Middle frontal gyrus (tissue), 1 donor: ENCODE data around the gene NEURL1B.

Experiments
- DNase-seq: peaks from one replicate; pipeline ENCODE4 v3.0.0-alpha.2; 2015; ENCODE audit warnings: low spot score; ENCODE audit errors: extremely low spot score

Gene NEURL1B

GRCh38 chr5:172607213-172607793, 33.8 kb upstream of the NEURL1B start:
- no peak for DNase-seq

- no peak for DNase-seq
Measured at GRCh38 chr5:172608773-172609172, 32.3 kb upstream of the NEURL1B start.

GRCh38 chr5:172610643-172611042, 30.4 kb upstream of the NEURL1B start:
- DNase-seq: no peak

- no peak for DNase-seq
Measured at GRCh38 chr5:172611913-172612312, 29.1 kb upstream of the NEURL1B start.

GRCh38 chr5:172612771-172613170, 28.3 kb upstream of the NEURL1B start:
- no peak for DNase-seq

GRCh38 chr5:172616136-172616535, 24.9 kb upstream of the NEURL1B start:
- DNase-seq: no peak

- no peak for DNase-seq
Measured at GRCh38 chr5:172616730-172617129, 24.3 kb upstream of the NEURL1B start.

- no peak for DNase-seq
Measured at GRCh38 chr5:172617817-172618216, 23.2 kb upstream of the NEURL1B start.

- no peak for DNase-seq
Measured at GRCh38 chr5:172618574-172619365, 22.3 kb upstream of the NEURL1B start.

- DNase-seq: no peak
Measured at GRCh38 chr5:172620506-172620905, 20.6 kb upstream of the NEURL1B start.

GRCh38 chr5:172622091-172623046, 18.7 kb upstream of the NEURL1B start:
- no peak for DNase-seq

- DNase-seq: no peak
Measured at GRCh38 chr5:172623313-172623980, 17.6 kb upstream of the NEURL1B start.

GRCh38 chr5:172624083-172624995, 16.7 kb upstream of the NEURL1B start:
- no peak for DNase-seq

- DNase-seq: no peak
Measured at GRCh38 chr5:172624996-172625964, 15.8 kb upstream of the NEURL1B start.

GRCh38 chr5:172626031-172626581, 15.0 kb upstream of the NEURL1B start:
- no peak for DNase-seq

GRCh38 chr5:172630082-172630481, 11.0 kb upstream of the NEURL1B start:
- DNase-seq: no peak

GRCh38 chr5:172630482-172630881, 10.6 kb upstream of the NEURL1B start:
- no peak for DNase-seq

- DNase-seq: no peak
Measured at GRCh38 chr5:172630986-172631385, 10.1 kb upstream of the NEURL1B start.
